ENCODE measurements around the gene CYBA. TPM values are rescaled to one million over a fixed set of nuclear protein-coding genes. Genes with fewer than 3 reads are reported as not detected.

CYBA gene
- total RNA-seq, 2 donors from 2014 or later, result 126 to 177 TPM

- Histone ChIP-seq H3K4me1 (peaks cover 31% of the 10 kb centered on the region), H3K36me3 (replicated peaks in 1 of 2; ENCODE audit: insufficient read depth in 1 of 2, low read depth in 2 of 2) (no peaks in the 10 kb centered on the region), H3K27me3 (no peaks in the 10 kb centered on the region), H3K4me3 (peak overlapping the region; percentile 30 to 38), H3K27ac (peak overlapping the region; percentile 65 to 86 (median 70)), H3K9me3 (no peaks in the 10 kb centered on the region)
- 24 to 46% methylated on average over 20 to 37 of the region's 37 CpGs for WGBS, 2 donors
- TF ChIP-seq CTCF (IDR thresholded peaks at IDR 0.05) (no peak), POLR2A (IDR thresholded peaks at IDR 0.05) (no peak)
- intact Hi-C loops (cut with DNase I), result no loop called here
- ATAC-seq, result peak; percentile 41
- peak; percentile 40 to 57 (median 46) for DNase-seq
Measured at GRCh38 chr16:88649924-88650748, 717 bp downstream of the CYBA start.

DNA sequence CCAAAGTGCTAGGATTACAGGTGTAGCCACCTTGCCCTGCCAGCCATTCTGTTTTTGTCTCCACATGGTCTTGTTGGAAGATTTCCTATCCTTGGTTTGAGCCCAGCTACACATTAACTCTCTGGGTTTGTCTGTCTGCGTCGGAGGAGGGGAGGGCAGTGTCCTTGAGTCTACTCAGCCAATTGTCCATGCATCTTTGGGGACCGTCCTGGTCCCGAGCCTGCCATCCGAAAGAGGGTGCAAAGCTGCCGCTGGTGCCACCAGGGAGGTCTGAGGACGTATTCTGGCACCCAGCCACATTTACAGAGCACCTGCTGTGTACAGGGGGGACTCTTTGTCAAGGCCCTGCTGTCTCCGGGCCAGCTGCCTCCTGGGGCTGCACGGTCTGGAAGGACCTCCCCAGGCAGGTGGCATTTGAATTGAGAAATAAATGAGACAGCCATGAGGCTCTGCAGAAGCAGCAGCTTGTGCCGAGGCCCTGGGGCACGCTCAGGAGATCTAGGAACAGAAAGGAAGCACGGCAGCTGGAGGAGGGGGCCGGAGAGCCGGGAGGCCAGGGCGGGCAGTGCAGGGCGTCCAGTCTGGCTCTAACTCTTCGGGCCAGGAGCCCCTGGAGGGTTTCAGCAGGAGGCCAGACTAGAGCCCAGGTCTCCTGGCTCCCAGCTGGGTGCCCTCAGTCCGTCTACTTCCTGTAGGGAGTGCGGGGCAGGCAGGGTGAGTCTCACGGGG lies 1.5 kb downstream of the CYBA start:
- 43 to 49% methylated on average over 10 to 20 of the region's 20 CpGs for WGBS, 2 donors
- Histone ChIP-seq H3K4me1 (peaks cover 31% of the 10 kb centered on the region), H3K4me3 (no peak overlapping the region), H3K36me3 (replicated peaks in 1 of 2; ENCODE audit: insufficient read depth in 1 of 2, low read depth in 2 of 2) (no peaks in the 10 kb centered on the region), H3K27me3 (no peaks in the 10 kb centered on the region), H3K9me3 (no peaks in the 10 kb centered on the region), H3K27ac (peak overlapping the region; percentile 65 to 86 (median 70))
- TF ChIP-seq POLR2A (IDR thresholded peaks at IDR 0.05), result no peak
- TF ChIP-seq CTCF (IDR thresholded peaks at IDR 0.05), result no peak
- ATAC-seq, result peak; percentile 15
- DNase-seq, result peak in 2 of 4 donors; percentile 58 to 64
- intact Hi-C loops (cut with DNase I), result no loop called here

- intact Hi-C loops (cut with DNase I), result no loop called here
- Histone ChIP-seq H3K27ac (no peak overlapping the region), H3K9me3 (no peaks in the 10 kb centered on the region), H3K4me3 (no peak overlapping the region), H3K4me1 (peaks cover 31% of the 10 kb centered on the region), H3K36me3 (replicated peaks in 1 of 2; ENCODE audit: insufficient read depth in 1 of 2, low read depth in 2 of 2) (no peaks in the 10 kb centered on the region), H3K27me3 (no peaks in the 10 kb centered on the region)
- TF ChIP-seq CTCF (IDR thresholded peaks at IDR 0.05) (no peak), POLR2A (IDR thresholded peaks at IDR 0.05) (no peak)
- no peak for ATAC-seq
- DNase-seq, result no peak
- 87 to 93% methylated on average over 6 to 21 of the region's 22 CpGs for WGBS, 2 donors
Measured at GRCh38 chr16:88647178-88648070, 3.4 kb downstream of the CYBA start.

DNA sequence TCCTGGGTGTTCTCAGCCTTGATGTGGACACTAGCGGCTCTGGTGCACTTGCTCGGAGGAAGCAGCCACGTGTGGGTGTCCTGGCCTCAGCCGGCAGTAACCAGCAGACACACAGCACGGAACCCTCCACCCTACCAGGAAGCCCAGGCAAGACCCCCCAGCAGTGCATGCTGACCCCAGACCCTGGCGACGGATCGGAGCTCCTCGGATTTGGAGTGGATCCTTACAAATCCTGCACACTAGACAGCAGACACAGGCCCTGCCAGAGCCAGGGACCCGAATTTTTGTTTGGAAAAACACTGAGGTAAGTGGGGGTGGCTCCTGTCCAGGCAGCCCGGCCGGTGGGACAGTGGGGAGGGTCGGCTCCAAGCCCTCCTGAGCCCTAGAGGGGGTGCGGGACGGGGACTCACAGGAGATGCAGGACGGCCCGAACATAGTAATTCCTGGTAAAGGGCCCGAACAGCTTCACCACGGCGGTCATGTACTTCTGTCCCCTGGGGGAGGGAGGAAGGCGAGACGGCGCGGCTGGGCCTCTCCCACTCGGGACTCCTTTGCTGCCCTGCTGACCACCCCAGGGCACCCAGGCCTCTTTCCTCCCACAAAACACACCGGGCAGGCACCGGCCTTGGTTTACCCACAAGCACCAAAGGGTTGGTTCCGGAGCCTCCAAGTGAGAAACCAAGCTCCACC lies 4.4 kb downstream of the CYBA start:
- H3K27ac ChIP-seq, result no peak overlapping the region
- H3K4me1 ChIP-seq, result peaks cover 24% of the 10 kb centered on the region
- intact Hi-C loops (cut with DNase I), result no loop called here
- no peaks in the 10 kb centered on the region for H3K9me3 ChIP-seq
- no peak for DNase-seq
- no peak overlapping the region for H3K4me3 ChIP-seq
- 90% methylated on average over 12 to 28 of the region's 28 CpGs for WGBS, 2 donors
- TF ChIP-seq CTCF (IDR thresholded peaks at IDR 0.05) (no peak), POLR2A (IDR thresholded peaks at IDR 0.05) (no peak)
- H3K27me3 ChIP-seq, result no peaks in the 10 kb centered on the region
- no peak for ATAC-seq
- H3K36me3 ChIP-seq (replicated peaks in 1 of 2; ENCODE audit: insufficient read depth in 1 of 2, low read depth in 2 of 2), result no peaks in the 10 kb centered on the region

All from body of pancreas (tissue), 4 donors.